ENCODE measurements around the gene ENOPH1. TPM values are rescaled to one million over a fixed set of nuclear protein-coding genes. Genes with fewer than 3 reads are reported as not detected.

The ENOPH1 gene
- total and polyA plus RNA-seq, 2 of the 4 experiments (the other 2 are of a cell fraction): 18.0 to 36.0 TPM

DNA sequence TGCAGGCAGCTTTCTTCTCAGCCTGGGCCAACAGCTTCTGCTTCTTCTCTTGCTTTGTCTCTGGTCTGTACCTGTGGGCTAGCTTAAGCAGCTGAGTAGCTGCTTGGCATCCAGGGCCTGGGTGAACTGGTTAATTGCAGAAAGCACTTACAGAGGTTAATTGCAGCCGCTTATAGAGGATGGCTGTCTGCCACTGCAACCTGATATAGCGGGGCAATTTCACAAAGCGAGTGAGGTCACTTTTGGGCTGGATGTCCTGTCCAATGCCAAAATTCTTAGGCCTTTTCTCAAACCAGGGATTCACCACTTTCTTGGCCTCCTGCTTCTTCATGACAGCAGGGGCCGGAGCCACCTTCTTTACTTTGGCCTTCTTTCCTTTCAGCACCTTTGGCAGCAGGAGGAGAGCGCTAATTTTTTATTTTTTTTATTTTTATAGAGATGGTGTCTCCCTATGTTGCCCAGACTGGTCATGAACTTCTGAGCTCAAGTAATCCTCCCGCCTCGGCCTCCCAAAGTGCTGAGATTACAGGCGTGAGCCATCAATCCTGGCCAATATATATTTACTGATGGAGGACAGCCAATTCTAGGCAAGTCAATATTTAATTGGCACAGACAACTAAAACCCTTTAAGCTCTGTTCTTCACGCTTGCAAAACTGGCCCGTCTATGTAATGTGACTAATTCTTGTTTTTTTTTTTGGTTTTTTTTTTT is 61.0 kb downstream of the ENOPH1 start:
- Histone ChIP-seq H3K79me1 (ENCODE audit: low read depth in 1 of 2, low read length in 2 of 2) (no peaks in the 10 kb centered on the region), H3K4me3 (ENCODE audit: insufficient read depth, low read depth, low read length) (no peak overlapping the region), H3K23ac (ENCODE audit: low read depth, low read length) (no peak overlapping the region), H3K9me3 (ENCODE audit: control insufficient read depth, insufficient read depth, low read length) (no peaks in the 10 kb centered on the region), H4K5ac (ENCODE audit: low read depth, low read length) (no peak overlapping the region), H2BK15ac (ENCODE audit: low read depth, low read length) (no peak overlapping the region), H2AK9ac (replicated peaks; ENCODE audit: low read depth, low read length, poor library complexity) (no peak overlapping the region), H3K36me3 (ENCODE audit: control insufficient read depth, insufficient read depth, low read length) (no peaks in the 10 kb centered on the region), H3K27ac (ENCODE audit: insufficient read depth, low read length) (no peak overlapping the region), H3K9me1 (ENCODE audit: insufficient read depth, low read length) (no peaks in the 10 kb centered on the region), H3K27me3 (ENCODE audit: control insufficient read depth, insufficient read depth, low read length) (peaks cover 2% of the 10 kb centered on the region), H3K4ac (ENCODE audit: low read depth, low read length) (no peak overlapping the region), H3K14ac (replicated peaks; ENCODE audit: low read depth, low read length) (no peak overlapping the region), H3K18ac (ENCODE audit: low read depth, low read length) (no peak overlapping the region), H2AFZ (replicated peaks; ENCODE audit: low read length, poor library complexity) (no peak overlapping the region), H3K9ac (ENCODE audit: low read depth, low read length) (no peak overlapping the region), H3K4me1 (ENCODE audit: control insufficient read depth, insufficient read depth, low read length) (no peaks in the 10 kb centered on the region), H3K4me2 (ENCODE audit: low read depth, low read length) (no peak overlapping the region), H2BK20ac (ENCODE audit: low read depth, low read length) (no peak overlapping the region), H4K91ac (ENCODE audit: insufficient read depth, low read depth, low read length) (no peak overlapping the region), H2BK120ac (ENCODE audit: low read depth, low read length) (no peak overlapping the region), H4K8ac (ENCODE audit: low read depth in 2 of 2, low read length in 2 of 2) (no peak overlapping the region), H3K56ac (ENCODE audit: extremely low read depth, insufficient read depth, low read length) (no peak overlapping the region), H4K20me1 (ENCODE audit: insufficient read depth, low read length) (no peaks in the 10 kb centered on the region), H2BK5ac (ENCODE audit: low read depth, low read length, poor library complexity, severe bottlenecking) (no peak overlapping the region), H2AK5ac (ENCODE audit: low read depth, low read length) (no peak overlapping the region)
- ChIA-PET CTCF (interaction anchor here (0.7 kb wide), 1 partner anchor 1132 kb away, joined by 3 read pairs; no protein-coding TSS in a partner anchor), POLR2A (ENCODE audit: unreplicated experiment) (no interaction called here)
- 100% methylated on average over 3 of the region's 10 CpGs; no CpG with 5 or more reads in 1 of the 2 experiments for WGBS, 2 experiments (ENCODE audit: extremely low coverage in 2 of 2, insufficient read length in 1 of 2)
- intact Hi-C loops (cut with micrococcal nuclease): no loop called here
- DNase-seq (no peak), ATAC-seq (ENCODE audit: low read depth) (no peak)
- in situ Hi-C loops (cut with MboI; ENCODE audit: low sequenced_read_pairs): no loop called here
- dilution Hi-C loops (cut with HindIII; ENCODE audit: low sequenced_read_pairs, unreplicated experiment): no loop called here
- BruUV-seq (replicated peaks): no TSS peak
- TF ChIP-seq USF2 (IDR thresholded peaks at IDR 0.05; ENCODE audit: low read depth, low read length) (no peak), CEBPB (IDR thresholded peaks at IDR 0.05; ENCODE audit: low read depth, low read length) (no peak), RFX5 (IDR thresholded peaks at IDR 0.05; ENCODE audit: low read depth, low read length) (no peak)
